Neutrophil (primary cell): ENCODE results near the gene TEX2.
"Not testable (repeated sequence)": the region's sequence is repeated elsewhere in the genome, so short reads cannot be mapped to it uniquely, and the experiment has no call there.

Experiments used
- H3K27ac ChIP-seq: fragments of 200-600 bp; sonication (generic); 2 replicates; pipeline ENCODE4 v1.5.1; 2016; ENCODE audit warnings: mild to moderate bottlenecking, moderate library complexity
- H3K27me3 ChIP-seq: fragments of 200-600 bp; sonication (generic); 2 replicates; pipeline ENCODE4 v1.6.0; 2016; ENCODE audit warnings: mild to moderate bottlenecking
- H3K36me3 ChIP-seq: fragments of 200-600 bp; sonication (generic); 2 replicates; pipeline ENCODE4 v1.5.1; 2017
- H3K4me1 ChIP-seq, 2 experiments: fragments of 200-600 bp in 1 of 2; sonication (generic) in 1 of 2; 1 replicate in 1 of 2; 2 replicates in 1 of 2; pipeline versions ENCODE4 v1.5.1 to v1.6.1; 2013 to 2016; ENCODE audit warnings: low read depth in 1 of 2, low read length in 1 of 2, mild to moderate bottlenecking in 1 of 2, moderate library complexity in 1 of 2; ENCODE audit not compliant: control insufficient read depth in 1 of 2, insufficient read depth in 1 of 2
- H3K4me3 ChIP-seq, 2 experiments: fragments of 200-600 bp in 1 of 2; sonication (generic) in 1 of 2; 1 replicate in 1 of 2; 2 replicates in 1 of 2; pipeline ENCODE4 v1.5.1; 2013 to 2016; ENCODE audit warnings: low read depth in 1 of 2, low read length in 1 of 2, mild to moderate bottlenecking in 1 of 2, moderate library complexity in 1 of 2
- H3K9me3 ChIP-seq: fragments of 200-600 bp; sonication (generic); 2 replicates; pipeline ENCODE4 v1.5.1; 2016
- CTCF ChIP-seq: fragments of 200-600 bp; sonication (generic); IDR thresholded peaks from 2 replicates; pipeline ENCODE4 v1.5.1; 2016; ENCODE audit warnings: antibody characterized with exemption

TEX2 gene

GRCh38 chr17:64183815-64184214 lies 79.2 kb downstream of the TEX2 start:
- TF ChIP-seq CTCF, result no peak
- Histone ChIP-seq H3K4me3 (no peak overlapping the region), H3K27me3 (no peaks in the 10 kb centered on the region), H3K36me3 (peaks cover 18% of the 10 kb centered on the region), H3K27ac (no peak overlapping the region), H3K4me1 (peaks cover 47 to 56% of the 10 kb centered on the region in 2 experiments), H3K9me3 (no peaks in the 10 kb centered on the region)

- H3K4me3 ChIP-seq, result no peak overlapping the region
- H3K4me1 ChIP-seq, result peaks cover 60 to 70% of the 10 kb centered on the region in 2 experiments
- TF ChIP-seq CTCF, result no peak
- H3K9me3 ChIP-seq, result no peaks in the 10 kb centered on the region
- H3K27me3 ChIP-seq, result no peaks in the 10 kb centered on the region
- peaks cover 9% of the 10 kb centered on the region for H3K36me3 ChIP-seq
- peak overlapping the region; percentile 6 for H3K27ac ChIP-seq
These were observed 80.6 kb downstream of the TEX2 start for GRCh38 chr17:64182325-64183012.

- Histone ChIP-seq H3K4me1 (peaks cover 73 to 75% of the 10 kb centered on the region in 2 experiments), H3K4me3 (peak overlapping the region; percentile 16 to 33)
These were observed 82.7 kb downstream of the TEX2 start for GRCh38 chr17:64180089-64181073.

GRCh38 chr17:64179024-64179423 lies 84.0 kb downstream of the TEX2 start:
- peaks cover 75 to 79% of the 10 kb centered on the region in 2 experiments for H3K4me1 ChIP-seq
- not testable (repeated sequence) for H3K4me3 ChIP-seq, H3K9me3 ChIP-seq

More at GRCh38 chr17:64180089-64181073, 82.7 kb downstream of the TEX2 start:
- no peaks in the 10 kb centered on the region for H3K36me3 ChIP-seq
- no peak for TF ChIP-seq CTCF
- H3K27ac ChIP-seq, result peak overlapping the region; percentile 86
- no peaks in the 10 kb centered on the region for H3K9me3 ChIP-seq
- H3K27me3 ChIP-seq, result no peaks in the 10 kb centered on the region

DNA sequence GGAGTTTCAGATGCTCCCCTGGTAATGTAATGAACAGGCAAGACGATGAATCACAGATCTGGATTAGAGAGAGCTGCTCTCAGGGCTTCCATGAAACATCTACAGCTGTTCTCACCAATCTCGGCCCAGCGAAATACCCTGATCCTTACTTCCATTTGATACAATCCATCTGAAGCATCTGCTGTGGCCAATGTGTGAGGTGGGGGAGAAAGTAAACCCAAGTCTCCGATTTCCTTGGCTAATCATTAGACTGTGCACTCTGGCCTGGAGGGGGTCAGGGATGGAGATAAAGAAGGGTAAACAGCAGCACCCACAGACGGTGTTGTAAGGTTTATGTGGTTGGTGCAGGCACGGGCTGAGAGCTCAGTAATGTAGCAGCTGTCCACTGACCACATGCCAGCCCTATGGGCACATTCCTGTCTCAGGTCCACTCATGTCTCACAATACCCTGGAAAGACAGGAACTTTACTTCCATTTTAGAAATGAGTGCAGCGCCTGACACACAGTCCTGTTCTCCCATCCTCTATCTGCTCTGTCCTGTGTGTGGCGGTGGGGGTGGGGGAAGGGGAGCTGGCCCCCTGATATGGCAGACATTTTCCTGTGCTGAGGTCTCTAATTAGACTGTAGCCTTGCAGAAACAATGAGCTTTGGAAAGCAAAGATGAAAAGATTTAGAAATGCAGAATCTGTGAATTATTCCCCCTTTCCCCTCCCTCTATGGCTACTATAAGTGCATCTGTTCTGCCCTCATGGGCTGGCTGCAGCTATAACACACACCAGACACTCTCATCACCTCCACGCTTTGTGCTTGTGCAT lies 84.8 kb downstream of the TEX2 start:
- Histone ChIP-seq H3K9me3 (no peaks in the 10 kb centered on the region), H3K4me1 (peaks cover 83 to 87% of the 10 kb centered on the region in 2 experiments), H3K36me3 (no peaks in the 10 kb centered on the region)

More at GRCh38 chr17:64179024-64179423, 84.0 kb downstream of the TEX2 start:
- H3K27me3 ChIP-seq, H3K36me3 ChIP-seq: not testable (repeated sequence)
- H3K27ac ChIP-seq, result peak overlapping the region; percentile 86

More for the DNA sequence above, 84.8 kb downstream of the TEX2 start:
- Histone ChIP-seq H3K27ac (peak overlapping the region; percentile 86), H3K27me3 (no peaks in the 10 kb centered on the region), H3K4me3 (no peak overlapping the region)
- TF ChIP-seq CTCF, result no peak
